ENCODE results near the gene PLD6.

Gene PLD6

GRCh38 chr17:17151541-17151940 lies 54.6 kb downstream of the PLD6 start:
- Histone ChIP-seq H3K4me1 (ENCODE audit: control insufficient read depth, low read depth, low read length) (no peaks in the 10 kb centered on the region), H3K36me3 (ENCODE audit: control insufficient read depth, low read depth, low read length) (peaks cover 41% of the 10 kb centered on the region), H3K27ac (ENCODE audit: low read length) (no peak overlapping the region), H3K4me3 (ENCODE audit: low read length) (no peak overlapping the region), H3K27me3 (ENCODE audit: control insufficient read depth, insufficient read depth, low read length) (no peaks in the 10 kb centered on the region), H3K9me3 (ENCODE audit: control insufficient read depth, low read depth, low read length) (no peaks in the 10 kb centered on the region), H3K9ac (ENCODE audit: low read length) (no peak overlapping the region)

- H3K4me1 ChIP-seq (ENCODE audit: control insufficient read depth, low read depth, low read length) = no peaks in the 10 kb centered on the region
- H3K27me3 ChIP-seq (ENCODE audit: control insufficient read depth, insufficient read depth, low read length) = no peaks in the 10 kb centered on the region
- H3K4me3 ChIP-seq (ENCODE audit: low read length) = no peak overlapping the region
- peaks cover 38% of the 10 kb centered on the region for H3K36me3 ChIP-seq (ENCODE audit: control insufficient read depth, low read depth, low read length)
- no peaks in the 10 kb centered on the region for H3K9me3 ChIP-seq (ENCODE audit: control insufficient read depth, low read depth, low read length)
- no peak overlapping the region for H3K27ac ChIP-seq (ENCODE audit: low read length)
- no peak overlapping the region for H3K9ac ChIP-seq (ENCODE audit: low read length)
Measured at GRCh38 chr17:17151055-17151454, 55.1 kb downstream of the PLD6 start.
